GM19324 (cell line): ENCODE measurements around the gene WDR82.
A peak's percentile ranks its signal among the peaks of the same experiment; 100 is the strongest.

Experiments
- ATAC-seq: cut with Tn5 transposase; IDR thresholded peaks from one replicate; pipeline ENCODE4 v1.9.1; 2021; ENCODE audit warnings: mild to moderate bottlenecking, moderate library complexity; ENCODE audit not compliant: unreplicated experiment, low FRiP score

WDR82 gene, protein sequence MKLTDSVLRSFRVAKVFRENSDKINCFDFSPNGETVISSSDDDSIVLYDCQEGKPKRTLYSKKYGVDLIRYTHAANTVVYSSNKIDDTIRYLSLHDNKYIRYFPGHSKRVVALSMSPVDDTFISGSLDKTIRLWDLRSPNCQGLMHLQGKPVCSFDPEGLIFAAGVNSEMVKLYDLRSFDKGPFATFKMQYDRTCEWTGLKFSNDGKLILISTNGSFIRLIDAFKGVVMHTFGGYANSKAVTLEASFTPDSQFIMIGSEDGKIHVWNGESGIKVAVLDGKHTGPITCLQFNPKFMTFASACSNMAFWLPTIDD

DNA sequence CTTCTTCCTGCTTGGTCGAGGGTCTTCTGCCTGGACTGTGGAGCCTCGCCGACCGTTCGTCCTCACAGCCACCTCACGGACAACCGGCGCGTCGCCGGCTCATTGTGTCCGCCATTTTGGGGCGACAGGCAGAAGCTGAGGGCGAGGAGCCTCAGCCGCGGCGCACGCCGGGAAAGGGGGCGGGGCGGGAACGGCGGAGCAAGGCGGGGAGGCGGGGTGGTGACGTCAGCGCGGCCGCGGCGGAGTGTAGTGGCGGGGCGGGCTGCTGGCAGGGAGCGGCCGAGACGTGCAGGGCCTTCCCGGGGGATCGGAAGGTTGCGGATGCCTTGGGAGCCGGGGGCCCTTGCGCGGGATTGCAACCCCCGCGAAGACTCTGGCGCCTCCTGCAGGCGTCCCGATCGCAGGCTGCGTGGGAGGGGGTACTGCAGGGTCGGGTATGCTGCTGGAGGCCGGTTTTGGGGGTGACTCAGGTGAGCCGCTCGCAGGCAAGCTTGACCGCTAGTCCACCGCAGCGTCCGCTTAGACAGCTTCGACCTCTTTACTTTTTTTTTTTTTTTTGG is at the start of gene WDR82:
TSS of gene WDR82 (minus strand) at position 140 of the 560 bp plus-strand sequence. CDS start 288 bp downstream, outside the sequence.
- peak; percentile 82 for ATAC-seq

DNA sequence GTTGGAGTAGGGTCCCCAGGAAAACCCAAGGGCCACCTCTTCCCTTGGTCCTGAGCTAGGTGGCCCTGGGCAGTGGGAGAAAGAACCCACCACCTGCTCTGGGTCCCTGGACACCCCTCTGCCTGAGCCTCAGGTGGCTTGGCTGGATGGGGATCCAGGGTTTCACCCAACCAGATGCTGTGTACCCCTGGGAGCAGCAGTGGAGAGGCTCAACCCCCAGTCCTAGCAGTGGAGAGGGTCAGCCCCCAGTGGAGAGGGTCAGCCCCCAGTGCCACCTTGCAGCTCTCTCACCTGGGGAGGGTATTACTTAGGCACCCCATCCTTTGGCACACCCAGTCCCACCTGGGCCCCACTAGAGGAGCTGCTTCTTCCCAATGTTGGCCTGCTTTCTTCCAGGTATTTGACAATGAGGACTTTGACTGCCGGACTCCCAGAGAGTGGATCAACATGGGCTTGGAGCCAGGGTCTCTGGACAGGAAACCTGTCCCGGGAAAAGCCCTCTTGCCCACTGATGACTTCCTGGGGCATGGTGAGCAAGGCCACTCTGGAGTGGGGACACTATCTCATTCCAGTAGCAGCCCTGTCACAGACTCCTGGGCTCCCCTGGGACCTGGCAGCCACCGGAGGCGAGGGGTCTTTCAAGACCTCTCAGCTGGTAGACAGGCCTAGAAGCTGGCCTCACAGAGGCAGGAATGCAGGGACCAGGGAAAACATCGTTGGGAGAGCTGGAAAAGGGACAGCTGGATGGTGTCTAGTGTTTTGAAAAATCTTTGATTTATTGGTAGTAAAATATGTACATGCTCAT is 49.2 kb upstream of the WDR82 start:
- ATAC-seq, result no peak

DNA sequence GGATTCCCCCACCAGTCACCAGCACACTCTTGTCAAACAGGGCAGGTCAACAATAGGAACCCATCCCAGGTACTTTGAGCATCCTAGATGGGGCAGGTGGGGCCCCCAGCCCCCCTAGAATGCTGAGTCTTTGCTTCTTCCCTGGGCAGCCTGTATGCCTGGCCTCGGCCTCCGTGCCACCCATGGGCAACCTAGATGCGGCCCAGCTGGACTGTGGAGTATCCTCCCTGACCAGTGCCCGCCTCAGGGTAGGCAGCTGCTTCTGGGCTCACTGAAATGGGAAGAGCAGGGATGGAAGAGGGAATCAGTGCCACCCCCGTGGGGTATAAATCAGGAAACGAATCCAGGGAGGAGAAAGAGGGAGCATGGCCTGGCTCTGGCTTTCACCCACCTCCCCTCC is 48.5 kb upstream of the WDR82 start:
- no peak for ATAC-seq

DNA sequence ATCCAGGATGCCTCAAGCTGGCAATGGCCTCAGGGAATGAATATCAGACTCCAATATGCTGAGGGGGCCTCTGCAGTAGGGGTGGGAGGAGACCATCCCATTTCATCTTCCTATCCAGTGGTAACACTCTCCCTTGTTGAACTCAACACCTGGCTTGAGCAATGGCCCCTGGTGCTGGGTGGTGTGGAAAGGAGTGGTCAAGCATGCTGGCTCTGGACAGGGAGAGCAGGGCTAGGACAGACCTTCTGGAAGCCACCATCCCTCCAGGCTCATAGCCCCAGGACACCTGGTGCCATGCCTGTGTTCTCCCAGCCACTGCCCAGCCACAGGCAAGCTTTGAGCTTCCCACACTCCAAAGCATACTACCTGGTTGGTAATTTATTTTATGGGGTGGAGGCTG is 47.2 kb upstream of the WDR82 start:
- no peak for ATAC-seq

DNA sequence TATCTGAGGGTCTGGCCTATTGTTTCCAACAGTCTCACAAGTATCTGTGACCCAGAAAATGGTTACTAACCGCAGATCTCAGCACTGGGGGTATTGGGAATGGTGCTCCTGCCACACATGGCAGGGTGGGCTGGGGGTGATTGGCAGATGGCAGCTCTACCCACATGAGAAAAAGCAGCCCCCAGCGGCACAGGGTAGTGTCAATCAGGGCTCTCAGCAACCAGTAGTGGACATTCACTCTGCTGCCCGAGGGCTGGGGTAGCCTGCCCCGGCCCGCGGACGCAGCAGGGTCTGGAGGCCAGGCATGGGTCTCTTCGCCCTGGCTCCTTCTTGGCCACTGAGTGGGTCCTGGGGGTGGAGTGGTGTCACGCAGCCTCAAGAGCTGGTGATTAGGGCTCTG is 46.2 kb upstream of the WDR82 start:
- ATAC-seq, result no peak

DNA sequence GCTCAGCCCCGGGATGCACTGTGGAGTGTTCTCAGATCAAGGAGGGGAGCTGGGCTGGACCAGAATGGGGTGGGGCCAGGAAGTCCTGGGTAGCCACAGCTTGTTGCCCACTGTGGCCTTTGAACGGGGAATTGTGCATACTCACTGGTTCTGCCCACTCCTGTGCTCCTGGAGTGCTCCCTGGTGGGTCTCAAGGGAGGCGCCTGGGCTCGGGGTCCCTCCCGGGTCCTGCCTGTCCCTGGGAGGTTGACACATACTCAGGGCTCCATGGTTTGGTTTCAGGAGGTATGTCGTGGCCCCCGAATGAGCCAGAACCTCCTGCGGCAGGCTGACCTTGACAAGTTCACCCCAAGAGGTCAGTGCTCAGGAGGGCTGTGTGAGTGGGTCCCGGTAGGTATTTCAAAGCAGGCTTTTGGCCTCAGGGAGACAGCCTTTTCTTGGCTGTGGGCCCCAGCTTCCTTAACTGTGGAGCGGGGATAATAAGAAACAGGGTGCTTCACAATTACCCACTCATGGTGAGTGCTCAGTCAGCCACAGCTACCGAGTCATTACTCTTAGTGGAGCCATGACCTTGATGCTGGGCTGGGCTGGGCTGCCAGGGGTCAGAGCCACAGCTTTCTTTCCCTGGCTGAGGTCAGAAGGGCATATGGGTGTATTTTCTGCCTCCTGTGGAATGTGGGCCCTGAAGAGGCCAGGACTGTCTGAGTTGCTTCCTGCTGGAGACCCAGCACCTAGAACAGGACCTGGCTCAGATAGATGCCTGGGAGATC is 45.3 kb upstream of the WDR82 start:
- ATAC-seq, result no peak

DNA sequence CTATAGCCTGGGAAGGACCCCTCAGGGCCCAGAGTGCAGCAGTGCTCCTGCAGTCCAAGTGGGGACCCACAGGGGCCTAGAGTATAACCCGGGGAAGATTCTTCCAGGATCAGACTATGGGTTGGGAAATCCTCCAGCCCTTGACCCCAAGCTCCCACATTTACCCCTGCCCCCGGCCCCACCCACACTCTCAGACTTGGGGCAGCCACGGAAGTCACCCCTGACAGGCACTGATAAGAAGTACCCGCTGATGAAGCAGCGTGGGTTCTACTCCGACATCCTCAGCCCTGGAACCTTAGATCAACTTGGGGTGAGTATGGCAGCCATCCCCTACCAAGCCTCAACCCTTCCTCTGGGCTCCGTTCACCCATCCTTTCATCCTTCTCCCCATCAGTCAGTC is 44.0 kb upstream of the WDR82 start:
- no peak for ATAC-seq

DNA sequence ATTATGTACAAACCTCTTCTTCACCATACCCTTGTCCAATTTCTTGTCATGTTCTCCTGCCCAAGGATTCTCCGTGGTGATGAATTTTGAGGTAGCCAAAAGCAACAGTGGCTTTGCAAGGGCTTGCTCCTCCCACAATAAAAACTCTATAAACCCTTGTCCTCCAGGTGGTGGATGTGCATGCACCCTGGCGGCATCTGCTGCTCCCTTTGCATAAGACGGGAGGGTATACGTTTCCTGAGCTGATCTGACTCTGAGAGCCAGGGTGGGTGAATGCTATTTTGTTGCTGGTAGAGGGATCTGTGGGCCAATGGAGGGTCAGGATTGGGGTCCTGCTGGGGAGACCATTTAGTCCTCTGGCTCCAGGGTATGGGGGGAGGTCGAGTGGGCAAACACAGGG is 43.0 kb upstream of the WDR82 start:
- no peak for ATAC-seq

DNA sequence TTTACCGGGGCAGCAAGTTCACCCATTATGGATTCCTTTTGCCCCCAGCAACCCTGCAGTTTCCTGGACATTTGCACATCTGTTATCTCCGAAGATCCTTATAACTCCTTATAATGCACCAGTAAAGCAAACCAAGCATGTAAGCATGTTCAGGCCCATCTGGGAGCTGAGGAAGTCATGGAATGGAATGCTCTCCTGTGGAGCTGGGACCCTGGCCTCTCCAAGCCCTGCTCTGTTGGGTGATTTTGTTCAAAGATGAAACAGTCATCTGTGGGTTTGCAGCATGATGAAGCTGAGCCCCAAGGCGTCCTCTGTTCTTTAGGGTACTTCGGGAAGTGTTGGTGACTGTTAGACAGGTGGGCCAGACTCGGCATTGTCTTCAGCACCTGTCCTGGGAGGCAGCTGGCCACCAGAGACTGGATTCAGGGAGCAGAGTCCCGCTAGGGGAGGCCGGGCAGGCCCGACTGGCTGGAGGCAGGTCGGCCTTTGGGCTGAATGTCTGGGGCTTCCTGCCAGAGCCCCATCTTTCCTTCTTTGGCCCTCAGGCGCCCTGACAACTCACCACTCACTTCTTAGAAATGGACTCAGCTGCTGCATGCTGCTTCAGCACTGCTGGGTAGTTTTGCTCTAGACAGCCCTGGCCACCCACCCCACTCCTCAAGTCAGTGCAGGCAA is 41.6 kb upstream of the WDR82 start:
- ATAC-seq, result no peak

DNA sequence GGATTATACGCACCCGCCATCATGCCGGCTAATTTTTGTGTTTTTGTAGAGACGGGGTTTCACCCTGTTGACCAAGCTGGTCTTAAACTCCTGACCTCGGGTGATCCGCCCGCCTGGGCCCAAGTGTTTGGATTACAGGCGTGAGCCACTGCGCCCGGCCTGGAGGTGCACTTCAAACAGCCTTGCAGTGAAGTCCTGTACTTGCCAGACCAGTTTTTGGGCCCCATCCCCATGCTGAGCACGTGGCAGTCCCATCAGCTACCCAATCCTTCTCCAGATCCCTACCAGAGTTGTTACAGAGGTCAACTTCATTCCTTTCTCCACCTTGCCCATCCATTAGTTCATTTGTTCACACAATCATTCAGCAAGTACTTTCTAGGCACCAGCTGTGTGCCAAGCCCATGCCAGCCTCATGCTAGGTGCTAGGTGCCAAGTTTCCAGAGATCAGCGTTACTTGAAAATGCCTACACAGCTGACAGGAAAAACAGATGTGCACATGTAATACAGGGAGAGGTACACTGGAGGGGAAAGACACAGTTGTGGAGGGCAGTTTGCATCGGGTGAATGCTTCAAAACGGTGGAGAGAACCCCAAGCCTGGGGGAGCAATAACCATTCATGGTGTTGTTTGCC is 39.9 kb upstream of the WDR82 start:
- ATAC-seq, result no peak

DNA sequence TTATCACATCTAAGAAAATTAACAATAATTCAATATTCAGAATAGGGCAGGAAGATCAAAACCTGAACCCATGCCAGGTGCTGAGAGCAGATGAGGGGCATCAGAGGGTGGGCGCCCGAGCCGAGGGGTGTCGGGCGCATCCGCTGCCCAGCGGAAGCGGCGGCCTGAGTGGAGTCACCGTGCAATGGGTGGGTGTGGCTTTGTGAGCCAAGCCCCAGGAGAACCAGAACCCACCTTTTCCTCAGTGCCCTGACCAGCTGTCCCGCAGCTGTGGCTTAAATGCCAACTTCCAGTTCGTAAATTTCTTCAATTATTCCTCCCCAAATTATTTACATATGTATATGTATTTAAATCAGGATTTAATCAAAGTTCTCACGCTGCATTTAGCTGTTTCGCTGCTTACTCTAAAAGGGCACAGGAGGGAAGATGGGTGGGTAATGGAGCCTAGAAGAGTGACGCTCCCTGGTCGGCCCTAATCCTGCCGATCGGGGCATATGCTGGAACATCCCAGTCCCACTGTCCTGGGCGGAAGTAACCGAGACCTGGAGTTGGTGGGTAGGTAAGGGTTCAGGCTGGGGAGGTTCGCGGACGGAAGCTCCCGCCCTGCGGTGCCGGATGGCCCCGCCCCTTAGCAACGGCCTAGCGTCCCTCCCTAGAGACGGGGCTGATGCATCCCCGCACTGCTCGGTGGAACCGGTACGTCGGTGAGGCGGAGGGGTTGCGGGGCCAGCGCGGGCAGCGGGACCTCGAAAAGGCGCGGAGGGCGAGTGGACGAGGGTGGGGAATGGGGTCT is 39.0 kb upstream of the WDR82 start:
- no peak for ATAC-seq

DNA sequence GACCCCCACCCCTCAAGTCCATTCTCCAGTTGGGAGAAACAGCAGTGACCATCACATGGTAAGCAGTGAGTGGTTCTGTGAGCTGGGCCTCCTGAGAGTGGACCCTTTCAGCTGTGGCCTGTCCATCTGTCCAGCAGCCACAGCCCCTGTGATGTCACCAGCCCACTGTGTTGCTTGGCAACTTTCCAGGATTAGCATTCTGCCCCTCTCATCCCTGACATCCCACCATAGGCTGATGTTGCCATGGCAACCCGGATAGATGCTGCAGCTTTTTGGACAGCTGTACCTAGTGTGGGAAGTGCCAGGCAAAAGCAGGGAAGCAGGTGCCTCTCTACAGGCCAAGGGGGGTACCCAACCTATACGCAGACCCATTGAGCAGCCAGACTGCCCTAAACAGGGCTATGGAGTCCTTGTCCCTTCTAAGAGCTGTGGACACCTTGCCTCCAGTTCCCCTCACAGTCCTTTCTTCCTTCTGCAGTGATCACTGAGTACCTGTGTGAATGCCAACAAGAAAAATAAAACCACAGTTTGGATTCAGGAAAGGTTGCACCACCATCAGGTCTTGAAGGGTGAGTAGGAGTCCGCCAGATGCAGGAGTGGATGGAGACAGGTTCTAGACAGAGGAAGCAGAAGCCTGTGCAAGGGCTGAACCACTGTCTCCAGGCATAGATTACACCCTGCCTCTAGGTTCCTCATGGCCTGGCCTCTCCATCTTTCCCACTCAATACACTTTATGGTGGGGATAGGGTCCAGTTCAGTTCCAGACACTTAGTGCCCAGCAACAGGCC is 37.7 kb upstream of the WDR82 start, which contains the start of gene DNAH1:
TSS of gene DNAH1 (plus strand) at position 343 of the 788 bp plus-strand sequence. CDS start 6,124 bp downstream, outside the sequence.
- ATAC-seq, result no peak

DNA sequence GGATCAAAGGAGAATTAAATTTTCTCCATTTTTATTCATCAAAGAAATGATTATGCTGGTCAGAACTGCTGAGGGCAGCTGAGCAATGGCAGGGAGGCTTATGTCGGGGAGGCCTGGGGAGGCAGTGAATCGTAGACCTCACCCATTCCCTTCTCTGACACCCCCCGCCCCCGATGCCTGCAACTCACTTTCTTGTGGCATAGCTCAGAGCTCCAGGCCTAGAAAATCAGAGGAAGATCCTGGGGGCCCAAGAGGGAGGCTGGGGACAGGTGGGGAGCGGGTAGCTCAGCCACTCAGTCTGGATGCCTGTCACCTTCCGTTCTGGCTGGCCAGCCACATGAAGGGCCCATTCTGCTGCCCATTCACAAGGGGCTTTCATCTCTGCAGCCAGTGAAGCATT is 36.6 kb upstream of the WDR82 start:
- ATAC-seq, result no peak

DNA sequence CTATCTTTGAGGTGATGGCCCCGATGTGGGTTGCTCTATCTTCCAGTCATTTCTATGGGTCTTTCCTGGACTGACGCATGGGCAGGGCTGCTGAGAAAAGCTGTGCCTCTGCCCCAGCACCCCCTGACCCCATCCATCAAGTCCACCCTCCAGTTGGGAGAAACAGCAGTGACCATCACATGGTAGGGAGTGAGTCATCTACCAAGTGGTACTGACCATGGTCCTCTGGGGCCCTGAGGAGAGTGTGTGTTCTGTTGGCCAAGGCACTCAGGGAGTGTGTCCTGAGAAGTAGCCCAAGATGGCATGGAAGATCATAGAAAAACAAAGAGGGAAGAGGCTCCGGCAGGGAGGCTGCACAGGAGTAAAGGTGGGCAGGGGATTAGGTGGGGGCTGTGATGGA is 36.0 kb upstream of the WDR82 start:
- ATAC-seq, result no peak

DNA sequence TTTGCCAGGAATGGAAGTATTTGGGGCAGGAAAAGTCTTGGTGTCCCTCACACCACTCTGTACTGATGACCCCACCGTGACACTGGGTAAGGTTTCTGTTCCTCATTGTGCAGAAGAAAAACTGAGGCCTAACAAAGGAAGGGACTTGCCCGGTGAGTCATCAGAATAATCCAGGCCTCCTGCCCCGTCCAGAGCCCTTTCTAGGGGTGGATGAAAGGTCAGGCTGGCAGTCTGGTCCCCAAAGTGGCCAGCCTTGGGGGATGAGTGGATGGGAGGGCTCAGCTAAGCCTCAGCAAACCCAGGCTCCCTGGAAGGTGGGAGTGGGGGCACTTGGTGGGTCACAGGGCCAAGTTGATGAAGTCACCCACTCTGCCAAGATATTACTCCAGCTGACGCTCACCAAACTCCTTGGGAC is 35.3 kb upstream of the WDR82 start:
- ATAC-seq, result peak; percentile 59

DNA sequence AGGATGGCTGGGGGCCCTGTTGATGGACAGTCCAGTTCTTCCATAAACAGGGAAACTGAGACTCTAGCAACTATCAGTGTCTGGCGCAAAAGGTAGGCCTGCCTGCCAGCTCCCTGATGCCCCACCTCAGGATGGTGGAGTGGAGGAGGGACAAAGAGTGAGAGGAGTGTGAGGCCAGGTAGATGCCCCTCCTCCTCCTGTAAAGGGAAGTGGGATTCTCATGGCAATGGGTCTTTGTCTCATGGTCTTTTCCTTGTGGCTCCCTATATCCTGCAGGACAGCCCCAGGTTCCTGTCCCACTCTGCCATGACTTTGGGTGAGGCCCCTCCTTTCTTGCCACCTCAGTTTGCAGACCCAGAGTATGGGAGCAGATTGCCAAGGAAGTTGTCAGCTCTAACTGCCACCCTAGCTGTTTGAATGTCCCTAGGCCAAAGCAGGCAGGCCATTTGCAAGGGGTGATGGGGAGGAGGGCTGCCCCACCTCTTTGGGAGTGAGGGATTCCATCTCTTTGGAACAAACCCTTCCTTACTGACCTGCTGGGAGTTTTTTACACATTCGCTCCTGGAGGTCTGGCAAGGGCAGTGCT is 34.8 kb upstream of the WDR82 start:
- ATAC-seq, result no peak

DNA sequence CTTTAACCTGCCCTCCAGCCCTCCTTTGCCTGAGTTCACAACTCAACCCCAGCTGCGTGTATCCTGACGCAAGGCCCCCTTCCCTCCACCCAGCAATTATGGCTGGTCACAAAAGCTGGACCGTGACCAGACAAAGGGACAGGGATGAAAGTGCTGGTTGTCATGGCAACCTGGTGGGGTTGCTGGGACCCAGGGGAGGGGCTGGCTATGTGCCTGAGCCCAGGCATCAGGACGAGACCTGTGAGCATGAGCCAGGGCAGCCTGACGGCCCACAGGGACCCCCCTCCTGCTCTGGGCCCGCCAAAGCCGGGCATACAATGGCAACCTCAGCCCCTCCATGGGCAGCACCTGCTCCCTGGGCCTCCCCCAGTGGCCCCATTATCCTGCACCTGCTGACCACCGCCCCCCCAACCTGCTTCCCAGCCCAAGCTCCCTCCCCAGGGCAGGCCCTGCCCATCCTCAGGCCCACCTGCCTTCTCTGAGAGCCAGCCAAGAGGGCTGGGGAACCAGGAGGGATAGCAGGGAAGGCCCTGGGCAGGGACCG is 33.2 kb upstream of the WDR82 start:
- no peak for ATAC-seq
